ENCODE results near the gene PTGFRN. TPM values are rescaled to one million over a fixed set of nuclear protein-coding genes. Genes with fewer than 3 reads are reported as not detected.

The PTGFRN gene
- total and polyA plus RNA-seq, 2 of the 4 experiments (the other 2 are of a cell fraction): 0.90 to 1.1 TPM

- no peak overlapping the region for H3K4me3 ChIP-seq (ENCODE audit: insufficient read depth, low read depth, low read length)
- intact Hi-C loops (cut with micrococcal nuclease) (no loop called here), dilution Hi-C loops (cut with HindIII; ENCODE audit: low sequenced_read_pairs, unreplicated experiment) (no loop called here), in situ Hi-C loops (cut with MboI; ENCODE audit: low sequenced_read_pairs) (no loop called here)
- no peak overlapping the region for H3K56ac ChIP-seq (ENCODE audit: extremely low read depth, insufficient read depth, low read length)
- H3K79me1 ChIP-seq (ENCODE audit: low read depth in 1 of 2, low read length in 2 of 2): no peaks in the 10 kb centered on the region
- H3K9me1 ChIP-seq (ENCODE audit: insufficient read depth, low read length): no peaks in the 10 kb centered on the region
- H2BK120ac ChIP-seq (ENCODE audit: low read depth, low read length): no peak overlapping the region
- H3K18ac ChIP-seq (ENCODE audit: low read depth, low read length): no peak overlapping the region
- no peak overlapping the region for H2AK9ac ChIP-seq (replicated peaks; ENCODE audit: low read depth, low read length, poor library complexity)
- H2BK20ac ChIP-seq (ENCODE audit: low read depth, low read length): no peak overlapping the region
- H4K20me1 ChIP-seq (ENCODE audit: insufficient read depth, low read length): no peaks in the 10 kb centered on the region
- ChIA-PET POLR2A (ENCODE audit: unreplicated experiment) (no interaction called here), CTCF (no interaction called here)
- TF ChIP-seq USF2 (IDR thresholded peaks at IDR 0.05; ENCODE audit: low read depth, low read length) (no peak), CTCF (conservative IDR thresholded peaks at IDR 0.05; ENCODE audit: low read depth, low read length) (no peak), SMC3 (IDR thresholded peaks at IDR 0.05; ENCODE audit: low read depth, low read length) (no peak), POLR2A (IDR thresholded peaks at IDR 0.05; ENCODE audit: low read depth, low read length) (no peak), NFE2L2 (IDR thresholded peaks at IDR 0.05; ENCODE audit: low read depth, low read length) (no peak), RCOR1 (IDR thresholded peaks at IDR 0.05; ENCODE audit: insufficient replicate concordance, low read length) (no peak), CHD1 (IDR thresholded peaks at IDR 0.05; ENCODE audit: low read depth, low read length) (no peak), MAZ (IDR thresholded peaks at IDR 0.05; ENCODE audit: borderline replicate concordance, low read depth, low read length) (no peak), MXI1 (IDR thresholded peaks at IDR 0.05; ENCODE audit: borderline replicate concordance, low read depth, low read length) (no peak), RFX5 (IDR thresholded peaks at IDR 0.05; ENCODE audit: low read depth, low read length) (no peak)
- H2AK5ac ChIP-seq (ENCODE audit: low read depth, low read length): no peak overlapping the region
- no peak for ATAC-seq (ENCODE audit: low read depth)
- H2BK15ac ChIP-seq (ENCODE audit: low read depth, low read length): no peak overlapping the region
- WGBS, 2 experiments (ENCODE audit: extremely low coverage in 2 of 2, insufficient read length in 1 of 2): no CpG with 5 or more reads among the region's 13 CpGs
- no peak overlapping the region for H3K4ac ChIP-seq (ENCODE audit: low read depth, low read length)
- no peaks in the 10 kb centered on the region for H3K36me3 ChIP-seq (ENCODE audit: control insufficient read depth, insufficient read depth, low read length)
- H3K23ac ChIP-seq (ENCODE audit: low read depth, low read length): no peak overlapping the region
- no peak overlapping the region for H3K4me2 ChIP-seq (ENCODE audit: low read depth, low read length)
- no peak overlapping the region for H3K9ac ChIP-seq (ENCODE audit: low read depth, low read length)
- H4K91ac ChIP-seq (ENCODE audit: insufficient read depth, low read depth, low read length): no peak overlapping the region
- no TSS peak for BruUV-seq (replicated peaks)
- no peak overlapping the region for H2AFZ ChIP-seq (replicated peaks; ENCODE audit: low read length, poor library complexity)
- no peaks in the 10 kb centered on the region for H3K4me1 ChIP-seq (ENCODE audit: control insufficient read depth, insufficient read depth, low read length)
- no peak for DNase-seq
- H4K5ac ChIP-seq (ENCODE audit: low read depth, low read length): no peak overlapping the region
- H4K8ac ChIP-seq (ENCODE audit: low read depth in 2 of 2, low read length in 2 of 2): no peak overlapping the region
- H2BK5ac ChIP-seq (ENCODE audit: low read depth, low read length, poor library complexity, severe bottlenecking): no peak overlapping the region
- no peak overlapping the region for H3K27ac ChIP-seq (ENCODE audit: insufficient read depth, low read length)
- H3K27me3 ChIP-seq (ENCODE audit: control insufficient read depth, insufficient read depth, low read length): peaks cover 53% of the 10 kb centered on the region
- H3K14ac ChIP-seq (replicated peaks; ENCODE audit: low read depth, low read length): no peak overlapping the region
- H3K9me3 ChIP-seq (ENCODE audit: control insufficient read depth, insufficient read depth, low read length): no peaks in the 10 kb centered on the region
Measured at GRCh38 chr1:116908820-116909511, 750 bp upstream of the PTGFRN start.
